H1 (cell line): Measurements from ENCODE around the gene INTU. TPM values are rescaled to one million over a fixed set of nuclear protein-coding genes. Genes with fewer than 3 reads are reported as not detected.
A peak's percentile ranks its signal among the peaks of the same experiment; 100 is the strongest.

Experiments used
- CTCF ChIA-PET: fragments of 300-600 bp; sonication (Branson Sonifier 250); formaldehyde crosslinking; loops from one replicate; lab custom pipeline; 2021; ENCODE audit not compliant: partially characterized antibody; lab: Charles Lee
- POLR2A ChIA-PET: fragments of 300-600 bp; sonication (Branson Sonifier 250); formaldehyde crosslinking; loops from one replicate; lab custom pipeline; 2021; ENCODE audit warnings: inconsistent platforms; ENCODE audit not compliant: partially characterized antibody; lab: Charles Lee
- DNase-seq, 2 experiments: peaks; one replicate each; pipeline versions ENCODE4 v3.0.0 to v3.0.0-alpha.2; 2010 to 2022; ENCODE audit warnings: low spot score in 2 of 2, low read depth in 1 of 2, mixed read lengths in 1 of 2
- FAIRE-seq: peaks from 2 replicates; lab custom pipeline; 2011; peaks lifted over from hg19 to GRCh38; lab: Jason Lieb, UNC
- H2AFZ ChIP-seq: 2 replicates; pipeline ENCODE4 v1.8.1; 2012; ENCODE audit warnings: low read length, inconsistent platforms
- H2AK5ac ChIP-seq: 2 replicates; pipeline ENCODE4 v1.6.1; 2013; ENCODE audit warnings: low read depth, low read length
- H2BK120ac ChIP-seq: replicated peaks from 2 replicates; pipeline ENCODE3; 2013; ENCODE audit warnings: low read depth, low read length, inconsistent platforms
- H2BK12ac ChIP-seq: 2 replicates; pipeline ENCODE4 v1.6.1; 2013; ENCODE audit warnings: low read depth, low read length
- H2BK15ac ChIP-seq: 2 replicates; pipeline ENCODE4 v1.6.1; 2013; ENCODE audit warnings: low read length
- H2BK20ac ChIP-seq: 2 replicates; pipeline ENCODE4 v1.6.1; 2013; ENCODE audit warnings: low read length
- H2BK5ac ChIP-seq: 2 replicates; pipeline ENCODE4 v1.6.1; 2013; ENCODE audit warnings: low read depth, low read length
- H3K14ac ChIP-seq: 2 replicates; pipeline ENCODE4 v1.6.1; 2013; ENCODE audit warnings: inconsistent platforms; ENCODE audit not compliant: insufficient read length
- H3K18ac ChIP-seq: 2 replicates; pipeline ENCODE4 v1.6.1; 2013; ENCODE audit warnings: low read length; ENCODE audit errors: extremely low read depth
- H3K23ac ChIP-seq: 2 replicates; pipeline ENCODE4 v1.6.1; 2013; ENCODE audit warnings: inconsistent platforms; ENCODE audit not compliant: insufficient read length
- H3K23me2 ChIP-seq: 2 replicates; pipeline ENCODE4 v1.6.1; 2013; ENCODE audit warnings: low read depth, low read length
- H3K27ac ChIP-seq: 2 replicates; pipeline ENCODE4 v1.6.1; 2011; ENCODE audit warnings: low read depth, low read length, inconsistent platforms
- H3K27me3 ChIP-seq, 4 experiments: replicated peaks in 1 of 4; 1 replicate in 1 of 4; 2 replicates in 3 of 4; pipeline versions ENCODE4 v1.6.1 to v1.8.1; 2011 to 2013; ENCODE audit warnings: low read length in 3 of 4, mild to moderate bottlenecking in 3 of 4, inconsistent platforms in 2 of 4, mixed read lengths in 2 of 4, moderate library complexity in 1 of 4; ENCODE audit not compliant: control insufficient read depth in 3 of 4, insufficient read depth in 3 of 4; ENCODE audit errors: extremely low read depth in 1 of 4
- H3K36me3 ChIP-seq, 4 experiments: 2 replicates each; pipeline versions ENCODE4 v1.6.1 to v1.8.1; 2011 to 2013; ENCODE audit warnings: mild to moderate bottlenecking in 4 of 4, low read length in 3 of 4, moderate library complexity in 2 of 4, control low read depth in 1 of 4, inconsistent platforms in 1 of 4; ENCODE audit not compliant: insufficient read depth in 4 of 4, control insufficient read depth in 2 of 4
- H3K4ac ChIP-seq: replicated peaks from 2 replicates; pipeline ENCODE3; 2013; ENCODE audit warnings: low read length, low read depth, mixed read lengths, inconsistent platforms; ENCODE audit not compliant: insufficient read length
- H3K4me1 ChIP-seq, 4 experiments: replicated peaks in 1 of 4; 1 replicate in 1 of 4; 2 replicates in 3 of 4; pipeline versions ENCODE4 v1.6.1 to v1.8.1; 2011 to 2013; ENCODE audit warnings: low read length in 3 of 4, inconsistent platforms in 2 of 4, mixed read lengths in 1 of 4; ENCODE audit not compliant: insufficient read depth in 4 of 4, control insufficient read depth in 3 of 4
- H3K4me2 ChIP-seq, 2 experiments: 2 replicates each; pipeline versions ENCODE4 v1.6.1 to v1.8.1; 2011 to 2013; ENCODE audit warnings: low read depth in 2 of 2, low read length in 2 of 2, control low read depth in 1 of 2, inconsistent platforms in 1 of 2, mild to moderate bottlenecking in 1 of 2; ENCODE audit not compliant: insufficient read depth in 1 of 2
- H3K4me3 ChIP-seq, 4 experiments: fragments of 200-600, 300-600 bp in 1 of 4; sonication (generic), shearing (Covaris generic), sonication (Bioruptor Twin) in 1 of 4; 2 replicates each; pipeline versions ENCODE4 v1.5.1 to v1.8.1; 2011 to 2016; ENCODE audit warnings: low read length in 4 of 4, low read depth in 3 of 4, control low read depth in 2 of 4, inconsistent platforms in 2 of 4, mild to moderate bottlenecking in 2 of 4, mixed read lengths in 1 of 4, moderate library complexity in 1 of 4; ENCODE audit not compliant: insufficient read depth in 2 of 4; ENCODE audit errors: extremely low read depth in 1 of 4
- H3K56ac ChIP-seq: replicated peaks from 2 replicates; pipeline ENCODE3; 2013; ENCODE audit warnings: low read depth, mild to moderate bottlenecking, mixed read lengths, low read length, inconsistent platforms; ENCODE audit not compliant: insufficient read length
- H3K79me1 ChIP-seq: 2 replicates; pipeline ENCODE4 v1.6.1; 2013; ENCODE audit warnings: low read depth, low read length, control low read depth
- H3K79me2 ChIP-seq, 2 experiments: 2 replicates each; pipeline versions ENCODE4 v1.6.1 to v1.8.1; 2012 to 2013; ENCODE audit warnings: low read length in 2 of 2, mild to moderate bottlenecking in 2 of 2, inconsistent platforms in 1 of 2; ENCODE audit not compliant: insufficient read depth in 2 of 2, control insufficient read depth in 1 of 2
- H3K9ac ChIP-seq, 4 experiments: replicated peaks in 1 of 4; 1 replicate in 1 of 4; 2 replicates in 3 of 4; pipeline versions ENCODE4 v1.6.1 to v1.8.1; 2011 to 2013; ENCODE audit warnings: low read depth in 3 of 4, low read length in 3 of 4, control low read depth in 2 of 4, mild to moderate bottlenecking in 2 of 4, moderate library complexity in 2 of 4, inconsistent platforms in 1 of 4; ENCODE audit errors: extremely low read depth in 1 of 4
- H3K9me3 ChIP-seq, 2 experiments: 2 replicates each; pipeline versions ENCODE4 v1.6.1 to v1.8.1; 2012 to 2013; ENCODE audit warnings: mild to moderate bottlenecking in 2 of 2, moderate library complexity in 2 of 2, control low read depth in 1 of 2, inconsistent platforms in 1 of 2, low read depth in 1 of 2, low read length in 1 of 2, mixed read lengths in 1 of 2; ENCODE audit not compliant: insufficient read depth in 2 of 2
- H4K20me1 ChIP-seq, 2 experiments: replicated peaks in 1 of 2; 2 replicates each; pipeline versions ENCODE3 to v1.8.1; 2011 to 2013; ENCODE audit warnings: inconsistent platforms in 2 of 2, low read length in 2 of 2, mild to moderate bottlenecking in 1 of 2; ENCODE audit not compliant: insufficient read depth in 2 of 2, control insufficient read depth in 1 of 2
- H4K5ac ChIP-seq: 2 replicates; pipeline ENCODE4 v1.6.1; 2013; ENCODE audit warnings: low read length, low read depth, mixed read lengths, inconsistent platforms; ENCODE audit not compliant: insufficient read length
- H4K8ac ChIP-seq: 2 replicates; pipeline ENCODE4 v1.8.0; 2013; ENCODE audit warnings: mild to moderate bottlenecking, moderate library complexity, low read length, inconsistent platforms; ENCODE audit not compliant: insufficient read depth; ENCODE audit errors: extremely low read depth
- H4K91ac ChIP-seq: replicated peaks from 2 replicates; pipeline ENCODE3; 2013; ENCODE audit warnings: low read length, mixed read lengths, inconsistent platforms; ENCODE audit not compliant: insufficient read length
- BACH1 ChIP-seq: IDR thresholded peaks from 2 replicates; pipeline ENCODE4 v1.6.1; 2012; ENCODE audit warnings: low read length, improper control_type of control experiment
- CBX8 ChIP-seq: fragments of 300-800, 300-1000 bp; sonication (generic); IDR thresholded peaks from 2 replicates; pipeline ENCODE4 v1.7.1; 2016; ENCODE audit warnings: low read depth, low read length, borderline replicate concordance
- CHD1 ChIP-seq: IDR thresholded peaks from 2 replicates; pipeline ENCODE4 v1.6.1; 2012; ENCODE audit warnings: low read depth, low read length, improper control_type of control experiment
- CTBP2 ChIP-seq: IDR thresholded peaks from 2 replicates; pipeline ENCODE4 v1.7.0; 2011; ENCODE audit warnings: borderline replicate concordance, mild to moderate bottlenecking, moderate library complexity, mixed read lengths, low read length; ENCODE audit not compliant: insufficient read depth, insufficient read length
- EP300 ChIP-seq, 2 experiments: IDR thresholded peaks; 1 replicate in 1 of 2; 2 replicates in 1 of 2; pipeline ENCODE4 v1.6.1; 2011 to 2012; ENCODE audit warnings: low read depth in 2 of 2, low read length in 2 of 2, mild to moderate bottlenecking in 2 of 2, borderline replicate concordance in 1 of 2, inconsistent platforms in 1 of 2, moderate library complexity in 1 of 2
- FOSL1 ChIP-seq: IDR thresholded peaks from 2 replicates; pipeline ENCODE4 v1.6.1; 2011; ENCODE audit warnings: mild to moderate bottlenecking, low read depth, low read length, moderate library complexity; ENCODE audit not compliant: insufficient read depth
- NANOG ChIP-seq: IDR thresholded peaks from 2 replicates; pipeline ENCODE4 v1.6.1; 2011; ENCODE audit warnings: low read length, low read depth, mild to moderate bottlenecking, inconsistent platforms; ENCODE audit not compliant: insufficient read depth, poor library complexity, severe bottlenecking
- NRF1 ChIP-seq: IDR thresholded peaks from 2 replicates; pipeline ENCODE4 v1.6.1; 2011; ENCODE audit warnings: mild to moderate bottlenecking, low read depth, low read length, improper control_type of control experiment
- POLR2A ChIP-seq, 2 experiments: IDR thresholded peaks; 1 replicate in 1 of 2; 2 replicates in 1 of 2; pipeline ENCODE4 v1.6.1; 2011; ENCODE audit warnings: low read depth in 2 of 2, low read length in 2 of 2, mild to moderate bottlenecking in 2 of 2; ENCODE audit errors: control extremely low read depth in 1 of 2
- POLR2AphosphoS5 ChIP-seq: IDR thresholded peaks from 2 replicates; pipeline ENCODE4 v1.6.1; 2011; ENCODE audit warnings: low read depth, low read length
- POU5F1 ChIP-seq: IDR thresholded peaks from 2 replicates; pipeline ENCODE4 v1.6.1; 2011; ENCODE audit warnings: low read depth, mild to moderate bottlenecking, low read length, moderate library complexity
- RNF2 ChIP-seq: fragments of 200-900, 300-1000 bp; sonication (generic); IDR thresholded peaks from 2 replicates; pipeline ENCODE4 v1.7.1; 2016; ENCODE audit warnings: borderline replicate concordance, low read depth, mild to moderate bottlenecking, antibody characterized with exemption, low read length; ENCODE audit not compliant: poor library complexity, severe bottlenecking; ENCODE audit errors: missing control alignments
- SRF ChIP-seq: IDR thresholded peaks from 2 replicates; pipeline ENCODE4 v1.6.1; 2011; ENCODE audit warnings: mild to moderate bottlenecking, low read depth, low read length, moderate library complexity
- SUZ12 ChIP-seq: fragments of 200-600 bp; sonication (generic); IDR thresholded peaks from 2 replicates; pipeline ENCODE4 v1.6.1; 2012; ENCODE audit warnings: mild to moderate bottlenecking, inconsistent platforms, low read length, moderate library complexity, mixed read lengths
- WGBS, 2 experiments: shearing (Covaris generic) in 1 of 2; methylation state at CpG; one replicate each; pipeline versions ENCODE4 v1.1.6 to v1.1.7; 2013 to 2015; ENCODE audit warnings: low lambda C conversion rate in 2 of 2, mixed read lengths in 2 of 2, inconsistent platforms in 1 of 2, low coverage in 1 of 2, missing lambda C conversion rate in 1 of 2; ENCODE audit not compliant: insufficient replicate concordance in 2 of 2, insufficient coverage in 1 of 2, insufficient read length in 1 of 2; ENCODE audit errors: extremely low coverage in 1 of 2, missing lambda C conversion rate in 1 of 2; 5-methylcytosine and 5-hydroxymethylcytosine counted together
- polyA plus RNA-seq, 7 experiments: library from polyadenylated mRNA; depleted of rRNA in 3 of 7; stranded (reverse) in 5 of 7; unstranded in 2 of 7; fragments of >200 nt in 5 of 7; fragments of 200-250 nt in 2 of 7; gene quantifications; 1 replicate in 5 of 7; 2 replicates in 1 of 7; 4 replicates in 1 of 7; pipeline versions ENCODE4 v1.2.1 to v1.2.3, GENCODE V29; 2011 to 2013; ENCODE audit warnings: missing spikeins in 2 of 7, mixed read lengths in 2 of 7
- total RNA-seq: library from RNA; stranded (reverse); fragmentation: NEBNext Ultra II Directional; extraction: Animal tissue kit (Norgen Biotek cat#: 25700); gene quantifications from 2 replicates; pipeline ENCODE4 v1.2.1, GENCODE V29; 2021

Gene INTU
- total and polyA plus RNA-seq, 2 of the 8 experiments (the other 6 are each of a cell fraction or from before 2014, with no cell fraction given), result 6.0 to 15.1 TPM

DNA sequence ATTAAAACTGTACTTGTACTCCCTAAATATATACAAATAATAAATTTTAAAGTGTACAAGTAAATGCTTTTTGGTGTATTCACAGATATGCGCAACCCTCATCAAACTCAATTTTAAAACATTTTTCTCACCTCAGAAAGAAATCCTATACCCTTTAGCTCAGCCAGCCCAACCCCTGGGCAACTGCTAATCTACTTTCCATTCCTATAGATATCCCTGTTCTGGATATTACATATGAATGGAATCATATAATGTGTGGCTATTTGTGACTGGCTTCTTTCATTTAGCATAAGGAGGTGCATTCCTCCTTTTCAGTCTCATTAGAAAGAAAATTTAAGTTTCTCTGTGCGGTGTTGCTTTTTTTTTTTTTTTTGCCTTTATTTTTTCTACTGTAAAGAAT is 39.4 kb downstream of the INTU start:
- H2BK20ac ChIP-seq, result no peak overlapping the region
- CTCF ChIA-PET, result no interaction called here
- TF ChIP-seq POLR2AphosphoS5 (no peak), BACH1 (no peak), CTBP2 (no peak), POU5F1 (no peak), CBX8 (no peak), NRF1 (no peak), FOSL1 (no peak), RNF2 (no peak), NANOG (no peak), CHD1 (no peak), SRF (no peak), EP300 (IDR thresholded peaks at IDR 0.05; ENCODE audit: borderline replicate concordance in 1 of 2, low read depth in 2 of 2, low read length in 2 of 2) (no peak), POLR2A (IDR thresholded peaks at IDR 0.05; ENCODE audit: control extremely low read depth in 1 of 2, low read depth in 2 of 2, low read length in 2 of 2) (no peak), SUZ12 (no peak)

More for the DNA sequence above, 39.4 kb downstream of the INTU start:
- Histone ChIP-seq H3K4me3 (peak overlapping the region in 1 of 4 experiments; percentile 39; a peak in 1 of 8 replicates), H3K23ac (no peak overlapping the region), H3K9ac (no peak overlapping the region), H3K4me1 (peaks cover 0 to 6% (median 1%) of the 10 kb centered on the region in 4 experiments; a peak in 3 of 7 replicates), H3K23me2 (no peaks in the 10 kb centered on the region), H3K18ac (no peak overlapping the region), H2BK12ac (no peak overlapping the region), H3K4ac (no peak overlapping the region), H3K36me3 (peaks cover 0 to 14% (median 5%) of the 10 kb centered on the region in 4 experiments; a peak in 4 of 8 replicates), H3K14ac (no peak overlapping the region), H4K20me1 (no peaks in the 10 kb centered on the region), H3K79me2 (no peaks in the 10 kb centered on the region), H2AK5ac (no peak overlapping the region), H3K56ac (no peak overlapping the region), H4K5ac (no peak overlapping the region), H2BK5ac (no peak overlapping the region), H4K8ac (no peak overlapping the region), H3K27ac (no peak overlapping the region), H3K27me3 (no peaks in the 10 kb centered on the region), H2AFZ (no peak overlapping the region), H4K91ac (no peak overlapping the region), H2BK120ac (no peak overlapping the region), H3K79me1 (no peaks in the 10 kb centered on the region), H3K4me2 (peak overlapping the region; percentile 2 to 47; a peak in 2 of 4 replicates), H3K9me3 (peaks cover 11 to 18% of the 10 kb centered on the region in 2 experiments; a peak in 3 of 4 replicates), H2BK15ac (no peak overlapping the region)
- POLR2A ChIA-PET, result no interaction called here
- DNase-seq (no peak), FAIRE-seq (no peak)
- whole genome bisulfite sequencing, 2 experiments, result 53% methylated on average over 2 of the region's 2 CpGs; no CpG with 5 or more reads in 1 of the 2 experiments
